Endothelial cell of umbilical vein (primary cell): ENCODE data around the gene SPC25.

Experiments used
- JUN ChIP-seq: IDR thresholded peaks from 2 replicates; pipeline ENCODE4 v1.6.1; 2011; ENCODE audit warnings: borderline replicate concordance, low read depth; ENCODE audit not compliant: insufficient read length, insufficient read depth
- MYC ChIP-seq: IDR thresholded peaks from one replicate; pipeline ENCODE4 v1.6.1; 2011; ENCODE audit warnings: mild to moderate bottlenecking, low read depth, low read length
- POLR2A ChIP-seq: IDR thresholded peaks from 2 replicates; pipeline ENCODE4 v1.6.1; 2012; ENCODE audit warnings: low read depth, mild to moderate bottlenecking, control low read depth, low read length
- POLR2AphosphoS5 ChIP-seq: IDR thresholded peaks from 2 replicates; pipeline ENCODE4 v1.6.1; 2012; ENCODE audit warnings: low read depth, mild to moderate bottlenecking, control low read depth, low read length, moderate library complexity; ENCODE audit not compliant: insufficient read depth
- TF ChIP-seq, protein P1 (sequence below), 2 donors: IDR thresholded peaks; 1 replicate in 1 of 2; 2 replicates in 1 of 2; pipeline ENCODE4 v1.5.1; 2011; ENCODE audit warnings: low read length in 2 of 2, mild to moderate bottlenecking in 2 of 2, moderate library complexity in 2 of 2, control low read depth in 1 of 2, inconsistent platforms in 1 of 2, low read depth in 1 of 2; ENCODE audit not compliant: insufficient read depth in 1 of 2; ENCODE audit errors: extremely low read depth in 1 of 2

- TF ChIP-seq MYC: no peak
- TF ChIP-seq POLR2AphosphoS5: no peak
- TF ChIP-seq, protein P1, sequence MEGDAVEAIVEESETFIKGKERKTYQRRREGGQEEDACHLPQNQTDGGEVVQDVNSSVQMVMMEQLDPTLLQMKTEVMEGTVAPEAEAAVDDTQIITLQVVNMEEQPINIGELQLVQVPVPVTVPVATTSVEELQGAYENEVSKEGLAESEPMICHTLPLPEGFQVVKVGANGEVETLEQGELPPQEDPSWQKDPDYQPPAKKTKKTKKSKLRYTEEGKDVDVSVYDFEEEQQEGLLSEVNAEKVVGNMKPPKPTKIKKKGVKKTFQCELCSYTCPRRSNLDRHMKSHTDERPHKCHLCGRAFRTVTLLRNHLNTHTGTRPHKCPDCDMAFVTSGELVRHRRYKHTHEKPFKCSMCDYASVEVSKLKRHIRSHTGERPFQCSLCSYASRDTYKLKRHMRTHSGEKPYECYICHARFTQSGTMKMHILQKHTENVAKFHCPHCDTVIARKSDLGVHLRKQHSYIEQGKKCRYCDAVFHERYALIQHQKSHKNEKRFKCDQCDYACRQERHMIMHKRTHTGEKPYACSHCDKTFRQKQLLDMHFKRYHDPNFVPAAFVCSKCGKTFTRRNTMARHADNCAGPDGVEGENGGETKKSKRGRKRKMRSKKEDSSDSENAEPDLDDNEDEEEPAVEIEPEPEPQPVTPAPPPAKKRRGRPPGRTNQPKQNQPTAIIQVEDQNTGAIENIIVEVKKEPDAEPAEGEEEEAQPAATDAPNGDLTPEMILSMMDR (IDR thresholded peaks at IDR 0.05; ENCODE audit: extremely low read depth in 1 of 2, insufficient read depth in 1 of 2, low read depth in 1 of 2, low read length in 2 of 2): peak; percentile 30 to 34
- TF ChIP-seq POLR2A: no peak
- TF ChIP-seq JUN: no peak
These were observed 30.4 kb upstream of the SPC25 start for GRCh38 chr2:168920504-168921157.
